HUES6 (cell line): ENCODE data around the gene GAS1.

Source experiments
- H3K27ac ChIP-seq: 2 replicates; pipeline ENCODE4 v1.7.0; 2013; ENCODE audit warnings: low read depth, mild to moderate bottlenecking, low read length, inconsistent platforms
- H3K27me3 ChIP-seq: 2 replicates; pipeline ENCODE4 v1.6.1; 2013; ENCODE audit warnings: low read length; ENCODE audit not compliant: control insufficient read depth, insufficient read depth
- H3K36me3 ChIP-seq: 2 replicates; pipeline ENCODE4 v1.6.1; 2013; ENCODE audit warnings: low read length; ENCODE audit not compliant: control insufficient read depth, insufficient read depth
- H3K4me1 ChIP-seq: 2 replicates; pipeline ENCODE4 v1.6.1; 2013; ENCODE audit warnings: low read length; ENCODE audit not compliant: control insufficient read depth, insufficient read depth
- H3K4me3 ChIP-seq: 2 replicates; pipeline ENCODE4 v1.5.1; 2013; ENCODE audit warnings: low read depth, low read length
- H3K9ac ChIP-seq: one replicate; pipeline ENCODE4 v1.6.1; 2013; ENCODE audit warnings: mild to moderate bottlenecking, low read length
- H3K9me3 ChIP-seq: 2 replicates; pipeline ENCODE4 v1.6.1; 2013; ENCODE audit warnings: low read depth, low read length; ENCODE audit not compliant: control insufficient read depth, insufficient read depth

GAS1 gene

DNA sequence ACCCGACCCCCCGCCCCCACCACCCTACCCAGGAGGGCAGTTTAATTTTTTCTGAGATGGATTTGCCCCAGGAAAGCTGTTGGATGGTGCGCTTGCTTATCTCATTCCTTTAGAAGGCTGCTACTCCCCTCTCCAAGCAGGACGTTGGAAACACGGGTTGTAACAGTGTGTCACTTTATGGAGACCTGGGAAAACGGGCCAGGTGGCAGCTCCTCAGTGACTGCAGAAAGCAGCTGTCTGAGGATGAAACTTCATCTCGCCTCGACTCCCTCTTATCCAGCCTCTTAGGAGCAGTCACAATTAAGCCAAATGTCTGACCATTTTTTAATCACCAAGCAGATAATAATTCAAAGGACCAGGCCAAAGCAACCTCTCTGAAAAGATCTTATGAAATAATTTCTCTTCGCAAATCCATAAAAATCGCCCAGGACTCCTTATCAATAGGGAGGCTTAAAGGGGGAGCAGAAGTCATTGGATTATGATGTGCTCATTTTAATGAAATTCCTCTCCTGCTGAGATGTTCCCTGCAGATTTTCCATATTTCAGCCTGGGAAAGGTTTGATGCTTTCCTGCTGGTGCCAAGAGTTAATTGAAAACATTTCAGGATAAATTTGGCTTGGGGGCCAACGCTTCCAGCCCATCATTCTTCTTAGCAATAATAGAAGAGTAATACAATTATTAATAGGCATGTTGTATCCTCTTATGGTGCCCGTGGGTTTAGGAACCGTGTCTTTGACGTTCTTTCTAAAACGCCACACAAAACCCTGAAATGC, 26.0 kb downstream of the GAS1 start:
- Histone ChIP-seq H3K9me3 (no peaks in the 10 kb centered on the region), H3K27me3 (no peaks in the 10 kb centered on the region), H3K4me3 (no peak overlapping the region), H3K27ac (no peak overlapping the region), H3K36me3 (no peaks in the 10 kb centered on the region), H3K9ac (no peak overlapping the region), H3K4me1 (no peaks in the 10 kb centered on the region)

DNA sequence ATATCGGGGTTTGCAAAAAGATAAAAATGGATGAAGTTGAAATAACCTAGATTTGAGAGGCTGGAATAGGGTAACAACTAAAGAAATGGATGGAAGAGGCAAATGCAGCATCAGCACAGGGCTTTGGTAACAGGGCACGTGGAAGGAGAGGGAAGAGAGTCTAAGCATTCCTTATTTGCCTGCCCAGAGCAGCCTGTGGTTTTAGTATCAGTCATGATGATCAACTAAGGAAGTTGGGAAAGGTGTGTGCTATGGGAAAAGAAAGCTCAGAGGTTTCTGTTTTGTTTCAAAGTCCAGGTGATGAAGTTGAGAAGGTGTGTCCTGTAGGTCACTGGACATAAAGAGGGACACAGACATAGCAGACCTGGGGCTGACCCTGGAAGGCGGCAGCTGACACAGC, 28.8 kb downstream of the GAS1 start:
- H3K27me3 ChIP-seq: no peaks in the 10 kb centered on the region
- H3K4me1 ChIP-seq: no peaks in the 10 kb centered on the region
- H3K9ac ChIP-seq: no peak overlapping the region
- no peaks in the 10 kb centered on the region for H3K9me3 ChIP-seq
- H3K4me3 ChIP-seq: no peak overlapping the region
- no peak overlapping the region for H3K27ac ChIP-seq
- H3K36me3 ChIP-seq: no peaks in the 10 kb centered on the region

DNA sequence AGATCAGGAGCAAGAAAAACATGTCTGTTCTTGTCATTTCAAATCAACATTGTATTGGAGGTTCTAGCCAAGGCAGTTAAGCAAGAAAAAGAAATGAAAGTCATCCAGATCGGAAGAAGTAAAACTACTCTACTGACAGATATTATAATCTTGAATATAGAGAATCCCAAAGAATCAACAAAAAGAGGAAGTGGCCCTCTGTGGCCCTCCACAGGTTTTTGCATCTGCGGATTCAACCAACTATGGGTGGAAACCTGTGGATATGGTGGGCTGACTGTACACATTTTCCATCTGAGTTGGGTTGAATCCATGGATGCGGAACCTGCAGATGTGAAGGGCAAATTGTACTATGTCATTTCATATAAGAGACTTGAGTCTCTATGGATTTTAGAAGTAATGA, 35.1 kb downstream of the GAS1 start:
- H3K9ac ChIP-seq: no peak overlapping the region
- H3K4me3 ChIP-seq: no peak overlapping the region
- no peak overlapping the region for H3K27ac ChIP-seq
- no peaks in the 10 kb centered on the region for H3K36me3 ChIP-seq
- peaks cover 8% of the 10 kb centered on the region for H3K9me3 ChIP-seq
- H3K27me3 ChIP-seq: no peaks in the 10 kb centered on the region
- no peaks in the 10 kb centered on the region for H3K4me1 ChIP-seq

GRCh38 chr9:86909388-86909787, 37.9 kb downstream of the GAS1 start:
- H3K4me1 ChIP-seq: no peaks in the 10 kb centered on the region
- H3K4me3 ChIP-seq: no peak overlapping the region
- no peak overlapping the region for H3K27ac ChIP-seq
- H3K36me3 ChIP-seq: no peaks in the 10 kb centered on the region
- H3K9me3 ChIP-seq: peaks cover 11% of the 10 kb centered on the region
- H3K27me3 ChIP-seq: peaks cover 3% of the 10 kb centered on the region; the same call in 1 of the 2 replicates
- no peak overlapping the region for H3K9ac ChIP-seq

DNA sequence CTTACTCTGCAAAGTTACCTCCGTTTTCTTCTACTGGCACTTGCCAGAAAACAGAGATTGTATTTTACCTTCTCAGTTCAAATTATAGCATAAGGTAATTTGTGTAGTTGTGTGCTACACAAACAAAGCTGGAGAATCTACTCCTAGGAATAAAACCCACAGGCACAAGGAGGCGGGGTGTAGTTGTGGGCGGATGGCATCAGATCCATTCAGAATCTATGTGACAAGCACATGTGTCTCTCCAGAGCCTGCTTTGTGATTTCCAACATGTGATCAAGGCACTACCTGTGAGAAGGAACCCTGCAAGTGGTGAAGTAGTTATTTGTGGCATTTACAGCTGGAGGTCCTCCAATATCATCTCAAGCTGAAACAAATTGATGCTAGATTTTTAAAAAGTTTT, 39.0 kb downstream of the GAS1 start:
- H3K36me3 ChIP-seq: no peaks in the 10 kb centered on the region
- H3K4me1 ChIP-seq: peaks cover 8% of the 10 kb centered on the region; the same call in 1 of the 2 replicates
- H3K4me3 ChIP-seq: no peak overlapping the region
- no peak overlapping the region for H3K9ac ChIP-seq
- H3K27ac ChIP-seq: no peak overlapping the region
- peaks cover 13% of the 10 kb centered on the region for H3K27me3 ChIP-seq
- H3K9me3 ChIP-seq: peaks cover 11% of the 10 kb centered on the region

DNA sequence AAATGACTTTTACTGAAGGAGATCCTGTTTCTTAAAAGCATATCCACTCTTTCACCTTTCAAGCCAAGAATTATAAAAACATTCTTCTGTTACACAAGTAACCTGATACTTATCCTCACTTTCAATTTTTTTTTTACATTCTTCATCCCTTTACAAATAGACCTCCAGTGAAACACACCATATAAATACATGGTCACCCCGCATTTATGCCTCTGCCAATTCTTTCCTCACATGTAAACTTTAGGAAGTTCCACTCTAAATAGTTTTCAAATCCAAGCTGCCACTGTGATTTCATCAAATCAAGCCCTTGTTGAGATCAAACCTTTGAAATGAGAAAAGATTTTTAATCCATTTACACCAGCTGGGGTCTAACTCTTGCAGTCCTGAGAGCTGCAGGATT, 40.0 kb downstream of the GAS1 start:
- Histone ChIP-seq H3K4me3 (no peak overlapping the region), H3K9ac (no peak overlapping the region), H3K4me1 (peaks cover 9% of the 10 kb centered on the region; the same call in 1 of the 2 replicates), H3K27me3 (peaks cover 19% of the 10 kb centered on the region), H3K9me3 (peaks cover 11% of the 10 kb centered on the region), H3K27ac (no peak overlapping the region), H3K36me3 (no peaks in the 10 kb centered on the region)

GRCh38 chr9:86903734-86904085, 43.6 kb downstream of the GAS1 start:
- Histone ChIP-seq H3K9ac (no peak overlapping the region), H3K27ac (no peak overlapping the region), H3K9me3 (peaks cover 3% of the 10 kb centered on the region; the same call in 1 of the 2 replicates), H3K36me3 (no peaks in the 10 kb centered on the region), H3K27me3 (peaks cover 38% of the 10 kb centered on the region), H3K4me1 (peaks cover 15% of the 10 kb centered on the region), H3K4me3 (peak overlapping the region; percentile 67)

DNA sequence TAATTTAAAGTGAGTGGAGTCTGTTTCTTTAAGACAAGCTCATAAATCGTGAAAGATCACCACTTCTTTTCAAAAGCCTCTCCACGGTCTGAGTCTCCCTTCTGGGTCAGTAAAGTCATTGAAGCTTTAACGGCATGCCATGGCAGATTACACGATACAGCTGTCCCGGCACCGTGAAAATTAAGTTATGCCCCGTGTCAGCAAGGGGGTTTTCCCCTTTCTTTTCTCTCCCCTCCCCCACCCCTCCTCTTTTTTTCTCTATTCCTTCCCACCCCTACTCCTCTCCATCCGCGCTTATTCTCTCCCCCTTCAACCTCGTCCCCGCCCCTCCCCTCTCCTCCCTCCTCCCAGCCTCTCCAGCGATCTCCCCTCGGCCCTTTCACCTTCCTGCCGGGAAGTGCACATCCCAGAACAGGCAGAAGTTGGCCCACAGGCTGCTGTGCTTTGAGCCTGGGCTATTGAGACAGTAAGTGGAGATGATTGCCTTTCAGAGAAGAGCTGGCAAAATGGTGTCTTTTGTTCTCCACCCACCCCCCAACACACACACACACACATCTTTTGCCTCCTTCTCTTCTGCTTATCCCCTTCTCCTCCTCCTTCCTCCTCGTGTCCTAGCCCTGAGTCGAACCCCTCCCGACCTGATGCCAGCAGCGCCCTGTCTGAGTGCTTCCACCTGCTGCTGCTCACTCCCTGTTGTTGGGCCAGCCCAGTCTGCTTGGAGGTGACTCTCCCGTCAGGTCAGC, 44.1 kb downstream of the GAS1 start:
- Histone ChIP-seq H3K4me3 (peak overlapping the region; percentile 67), H3K9ac (peak overlapping the region; percentile 16), H3K4me1 (peaks cover 15% of the 10 kb centered on the region), H3K9me3 (peaks cover 3% of the 10 kb centered on the region; the same call in 1 of the 2 replicates), H3K36me3 (no peaks in the 10 kb centered on the region), H3K27me3 (peaks cover 38% of the 10 kb centered on the region), H3K27ac (no peak overlapping the region)

- H3K9ac ChIP-seq: peak overlapping the region; percentile 16
- H3K27ac ChIP-seq: no peak overlapping the region
- H3K4me3 ChIP-seq: peak overlapping the region; percentile 67
- peaks cover 3% of the 10 kb centered on the region; the same call in 1 of the 2 replicates for H3K9me3 ChIP-seq
- peaks cover 38% of the 10 kb centered on the region for H3K27me3 ChIP-seq
- H3K36me3 ChIP-seq: no peaks in the 10 kb centered on the region
- H3K4me1 ChIP-seq: peaks cover 15% of the 10 kb centered on the region
These were observed 44.7 kb downstream of the GAS1 start for GRCh38 chr9:86902586-86902985.

- Histone ChIP-seq H3K9ac (no peak overlapping the region), H3K27ac (no peak overlapping the region), H3K4me1 (peaks cover 15% of the 10 kb centered on the region), H3K9me3 (peaks cover 3% of the 10 kb centered on the region; the same call in 1 of the 2 replicates), H3K4me3 (peak overlapping the region; percentile 67), H3K27me3 (peaks cover 38% of the 10 kb centered on the region), H3K36me3 (no peaks in the 10 kb centered on the region)
These were observed 45.1 kb downstream of the GAS1 start for GRCh38 chr9:86902176-86902575.

- Histone ChIP-seq H3K27ac (no peak overlapping the region), H3K9ac (no peak overlapping the region), H3K4me1 (peaks cover 15% of the 10 kb centered on the region), H3K27me3 (peaks cover 38% of the 10 kb centered on the region), H3K4me3 (no peak overlapping the region), H3K36me3 (no peaks in the 10 kb centered on the region), H3K9me3 (no peaks in the 10 kb centered on the region)
These were observed 45.8 kb downstream of the GAS1 start for GRCh38 chr9:86901511-86901910.
